HG03378 (cell line): ENCODE results near the gene DLD.
"Not testable (repeated sequence)": the region's sequence is repeated elsewhere in the genome, so short reads cannot be mapped to it uniquely, and the experiment has no call there.

Source experiments
- ATAC-seq: cut with Tn5 transposase; IDR thresholded peaks from one replicate; pipeline ENCODE4 v1.9.1; 2021; ENCODE audit warnings: mild to moderate bottlenecking, moderate library complexity; ENCODE audit not compliant: unreplicated experiment

DLD gene

DNA sequence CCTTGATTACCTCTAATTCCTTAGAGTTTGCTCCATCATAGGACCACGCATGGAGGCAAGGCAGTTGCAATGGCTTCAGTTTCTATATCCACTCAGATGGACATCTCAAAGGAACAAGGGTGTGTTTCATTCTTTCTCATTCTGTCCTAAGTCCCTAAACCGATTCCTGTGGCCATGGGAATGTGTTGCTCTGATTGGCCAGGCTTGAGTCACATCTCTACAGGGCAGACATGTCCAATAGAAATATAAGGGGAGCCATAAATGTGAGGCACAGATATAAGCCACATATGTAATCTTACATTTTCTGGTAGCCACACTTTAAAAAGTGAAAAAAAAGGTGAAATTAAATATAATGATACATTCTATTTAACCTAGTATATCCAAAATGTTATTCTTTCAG is 16.9 kb upstream of the DLD start:
- no peak for ATAC-seq

DNA sequence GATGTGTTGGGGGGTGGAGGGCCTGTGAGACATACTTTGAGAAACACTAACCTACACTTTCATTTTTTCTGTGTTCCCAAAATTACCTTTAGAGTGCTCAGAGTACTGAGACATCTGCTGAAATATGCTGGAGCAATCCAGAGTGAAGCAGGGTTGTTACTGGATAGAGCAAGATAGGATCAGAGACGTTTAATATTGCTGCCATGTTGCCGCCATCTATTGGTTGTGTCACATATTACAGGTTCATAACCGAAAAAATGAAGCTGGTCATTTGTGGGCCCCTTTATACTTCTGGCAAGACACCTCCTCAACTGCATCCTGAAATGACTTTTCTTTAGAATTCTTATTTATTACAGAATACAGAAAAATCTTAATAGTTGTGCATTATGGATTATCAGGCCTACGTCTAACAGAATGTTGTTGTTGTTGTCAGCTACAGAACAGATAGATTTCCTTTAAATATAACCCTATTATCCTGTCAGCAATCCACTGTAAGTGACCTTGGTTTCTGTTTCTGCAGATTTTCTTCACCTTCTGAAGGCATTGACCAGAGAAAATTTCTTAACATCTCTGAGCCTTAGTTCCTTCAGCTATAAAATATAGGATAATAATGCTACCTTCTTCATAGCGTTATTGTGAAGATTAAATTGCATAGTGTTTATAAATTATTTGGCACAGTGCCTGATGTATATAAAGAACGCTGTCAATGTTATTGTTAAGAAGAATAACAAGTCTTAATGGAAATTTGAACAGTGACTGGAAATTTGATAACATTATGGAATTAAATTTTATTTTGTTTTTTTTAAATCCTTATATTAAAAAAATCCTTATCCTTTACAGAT is 16.2 kb upstream of the DLD start:
- ATAC-seq, result peak; percentile 79

DNA sequence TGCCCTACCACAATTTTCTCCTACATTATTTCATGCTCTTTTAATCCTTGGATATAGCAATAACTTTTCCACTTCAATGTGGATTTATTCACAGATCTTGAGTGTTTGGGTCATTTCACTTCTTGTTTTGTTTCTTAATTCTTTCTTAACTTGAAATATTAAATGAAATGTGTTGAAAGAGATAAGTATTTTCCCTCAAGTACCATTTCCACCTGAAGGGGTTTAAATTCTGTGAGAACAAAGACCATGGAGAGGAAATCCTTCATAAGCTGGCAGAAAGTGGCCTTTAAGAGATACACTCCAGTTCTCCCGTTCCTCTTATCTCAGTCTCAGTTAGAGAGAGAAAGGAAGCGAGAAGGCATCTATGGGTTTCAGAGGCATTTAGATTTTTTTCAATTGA is 14.1 kb upstream of the DLD start:
- no peak for ATAC-seq

DNA sequence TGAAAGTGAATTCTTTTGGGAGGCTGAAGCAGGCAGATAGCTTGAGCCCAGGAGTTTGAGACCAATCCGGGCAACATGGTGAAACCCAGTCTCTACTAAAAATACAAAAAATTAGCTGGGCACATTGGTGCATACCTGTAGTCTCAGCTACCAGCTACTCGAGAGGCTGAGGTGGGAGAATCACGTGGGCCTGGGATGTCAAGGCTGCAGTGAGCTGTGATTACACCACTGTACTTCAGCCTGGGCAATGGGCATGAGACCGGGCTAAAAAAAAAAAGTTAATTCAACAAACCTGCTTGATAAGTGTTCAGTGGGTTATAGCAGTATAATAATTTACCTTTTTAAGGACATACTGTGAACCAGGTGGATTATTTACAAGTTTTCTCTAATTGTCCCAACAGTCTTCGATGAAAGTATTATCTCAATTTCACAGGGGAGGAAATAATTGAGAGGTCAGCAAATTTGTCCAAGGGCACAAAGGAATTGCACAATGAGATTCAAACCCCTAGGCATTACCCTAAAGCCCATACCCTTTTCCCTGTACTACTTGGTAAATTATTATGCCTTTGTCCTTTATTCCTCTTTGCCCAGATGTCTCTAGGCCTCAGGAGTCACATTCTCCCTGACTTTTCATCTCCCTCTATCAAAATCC is 13.1 kb upstream of the DLD start:
- ATAC-seq, result no peak

DNA sequence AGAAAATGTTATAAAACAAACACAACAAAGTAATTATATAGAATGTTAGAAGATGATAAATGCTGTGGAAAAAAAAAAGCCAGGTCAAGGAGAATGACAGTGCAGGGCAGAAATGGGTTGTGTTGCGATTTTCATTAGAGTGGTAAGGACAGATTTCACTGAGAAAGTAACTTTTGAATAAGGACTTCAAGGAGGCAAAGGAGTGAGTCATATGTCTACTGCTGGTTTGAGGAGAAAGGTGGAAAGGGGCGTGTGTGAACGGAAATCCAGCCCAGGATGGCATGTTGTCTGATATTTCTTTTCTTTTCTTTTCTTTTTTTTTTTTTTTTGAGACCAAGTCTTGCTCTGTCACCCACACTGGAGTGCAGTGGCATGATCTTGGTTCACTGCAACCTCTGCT is 12.3 kb upstream of the DLD start:
- ATAC-seq, result no peak

DNA sequence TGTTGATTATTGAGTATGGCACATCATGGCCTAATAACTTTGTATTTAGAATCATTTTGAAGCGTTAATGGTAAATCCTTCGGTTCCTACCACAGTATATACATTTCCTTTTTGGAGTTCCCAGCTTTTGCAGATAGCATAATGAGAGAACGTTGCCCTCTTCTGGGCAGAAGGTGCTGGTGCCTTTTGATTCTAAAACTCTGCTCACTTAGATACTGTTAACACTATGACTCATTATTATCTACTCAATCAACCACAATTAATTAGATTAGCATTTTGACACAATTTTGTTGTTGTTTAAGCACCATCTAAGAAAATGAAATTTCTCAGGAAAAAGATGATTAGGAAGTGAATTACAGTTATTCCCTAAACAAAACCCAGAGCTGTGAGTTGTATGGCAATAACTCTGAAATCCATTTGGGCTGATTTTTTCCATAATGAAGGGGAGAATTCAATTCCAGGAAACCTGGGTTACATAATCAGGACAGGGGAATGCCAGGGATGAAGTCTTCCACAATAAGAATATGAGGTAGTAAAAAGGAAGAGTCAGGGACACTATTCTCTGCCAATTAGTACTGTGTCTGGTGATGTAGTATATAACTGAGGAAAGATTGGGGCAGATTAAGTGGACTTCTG is 11.5 kb upstream of the DLD start:
- peak; percentile 79 for ATAC-seq

DNA sequence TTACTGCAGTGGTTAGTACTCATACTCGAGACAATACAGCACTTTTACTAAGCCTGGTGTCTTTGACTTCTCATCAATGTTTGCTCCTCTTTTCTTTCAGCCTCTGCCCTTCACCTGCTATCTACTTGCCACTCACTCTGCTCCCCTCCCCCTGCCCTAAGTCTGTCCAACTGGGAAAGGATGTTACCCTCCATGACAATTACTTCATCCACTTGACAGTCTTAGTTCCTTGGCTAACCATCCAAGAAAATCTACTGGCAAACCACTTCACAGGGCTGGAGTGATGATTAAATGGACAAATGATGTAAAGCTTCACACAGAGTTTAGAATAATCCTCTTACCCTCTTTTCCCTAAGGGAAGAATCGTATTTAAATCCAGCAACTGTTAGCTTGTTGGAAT is 8.2 kb upstream of the DLD start:
- ATAC-seq, result no peak

DNA sequence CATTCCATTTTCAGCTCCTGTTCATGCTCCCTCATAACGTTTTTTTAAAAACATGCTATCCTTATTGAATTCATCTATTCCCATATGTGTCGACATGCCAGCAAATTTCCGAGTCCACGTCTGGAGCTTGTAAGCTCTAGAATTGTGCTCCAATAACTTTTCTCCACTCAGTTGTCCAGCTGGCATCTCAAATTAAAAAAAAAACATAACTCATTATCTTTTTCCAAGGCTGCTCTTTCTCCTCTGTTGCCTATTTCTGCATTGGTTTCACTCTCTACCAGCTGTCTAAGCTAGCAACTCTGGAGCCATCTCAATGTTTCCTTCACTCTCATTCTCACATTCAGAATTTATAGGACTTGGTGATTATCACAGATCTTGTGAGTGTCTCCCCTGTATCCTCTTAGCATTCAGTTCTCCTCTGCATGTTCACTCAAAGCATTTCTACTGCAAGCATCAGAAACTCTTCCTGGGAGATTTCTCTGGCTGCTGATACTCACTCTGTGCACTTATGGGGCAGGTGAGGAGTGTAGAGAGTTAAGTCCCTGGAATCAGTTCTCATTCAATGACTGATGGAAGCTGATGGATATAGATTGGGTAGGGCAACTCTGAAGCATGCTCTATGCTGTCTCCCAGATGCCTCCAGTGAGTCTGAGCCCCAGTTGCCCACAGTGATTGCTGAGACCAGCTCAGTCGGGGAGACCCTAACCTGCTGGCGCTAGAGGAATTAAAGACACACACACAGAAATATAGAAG is 6.7 kb upstream of the DLD start:
- no peak for ATAC-seq

DNA sequence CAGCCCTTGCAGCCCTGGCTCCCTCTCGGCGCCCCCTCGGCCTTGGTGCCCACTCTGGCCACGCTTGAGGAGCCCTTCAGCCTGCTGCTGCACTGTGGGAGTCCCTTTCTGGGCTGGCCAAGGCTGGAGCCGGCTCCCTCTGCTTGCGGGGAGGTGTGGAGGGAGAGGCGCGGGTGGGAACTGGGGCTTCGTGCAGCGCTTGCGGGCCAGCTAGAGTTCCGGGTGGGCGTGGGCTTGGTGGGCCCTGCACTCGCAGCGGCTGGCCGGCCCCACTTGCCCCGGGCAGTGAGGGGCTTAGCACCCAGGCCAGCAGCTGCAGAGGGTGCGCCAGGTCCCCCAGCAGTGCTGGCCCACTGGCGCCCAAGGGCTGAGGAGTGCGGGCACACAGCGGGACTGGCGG is 3.2 kb upstream of the DLD start:
- ATAC-seq, result not testable (repeated sequence)

DNA sequence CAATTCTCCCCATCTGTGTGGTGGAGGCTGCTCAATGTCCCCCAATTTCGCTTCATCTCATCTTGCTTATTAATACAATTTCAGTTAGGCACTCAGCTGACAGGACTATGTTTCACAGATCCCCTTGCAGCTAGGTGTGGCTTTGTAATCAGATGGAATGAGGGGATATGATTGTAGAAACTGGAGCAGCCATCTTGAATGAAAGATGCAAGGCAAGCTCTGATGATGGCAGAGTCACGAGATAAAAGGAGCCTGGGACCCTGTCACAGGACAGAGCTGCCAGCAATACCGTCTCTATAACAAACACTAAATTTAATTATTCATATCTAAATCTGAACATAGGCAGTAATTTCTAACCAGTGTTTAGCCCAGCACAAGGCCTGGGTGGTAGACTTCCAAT is 991 bp upstream of the DLD start:
- ATAC-seq, result no peak

DNA sequence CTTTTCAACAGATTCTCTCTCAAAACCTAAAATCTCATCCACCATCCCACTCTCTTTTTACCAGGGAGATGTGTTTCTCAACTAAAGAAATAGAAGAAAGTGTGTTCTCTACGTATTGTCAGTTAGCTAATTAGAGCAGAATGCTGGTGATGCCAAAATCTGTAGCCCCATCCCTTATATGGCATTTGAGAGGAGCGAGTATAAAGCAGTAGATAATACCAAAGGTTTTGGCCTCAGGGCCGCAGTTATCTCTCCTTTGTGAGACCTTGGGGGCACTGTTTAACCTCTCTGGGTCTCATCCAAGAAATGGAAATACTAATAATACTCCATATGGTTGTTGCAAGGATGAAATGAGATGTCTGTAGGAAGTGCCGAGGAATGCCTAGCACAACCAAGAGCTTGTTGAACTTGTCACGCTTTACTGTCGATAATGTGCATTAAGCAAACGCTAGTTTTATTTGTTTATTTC is 456 bp upstream of the DLD start:
- ATAC-seq, result peak; percentile 7

DNA sequence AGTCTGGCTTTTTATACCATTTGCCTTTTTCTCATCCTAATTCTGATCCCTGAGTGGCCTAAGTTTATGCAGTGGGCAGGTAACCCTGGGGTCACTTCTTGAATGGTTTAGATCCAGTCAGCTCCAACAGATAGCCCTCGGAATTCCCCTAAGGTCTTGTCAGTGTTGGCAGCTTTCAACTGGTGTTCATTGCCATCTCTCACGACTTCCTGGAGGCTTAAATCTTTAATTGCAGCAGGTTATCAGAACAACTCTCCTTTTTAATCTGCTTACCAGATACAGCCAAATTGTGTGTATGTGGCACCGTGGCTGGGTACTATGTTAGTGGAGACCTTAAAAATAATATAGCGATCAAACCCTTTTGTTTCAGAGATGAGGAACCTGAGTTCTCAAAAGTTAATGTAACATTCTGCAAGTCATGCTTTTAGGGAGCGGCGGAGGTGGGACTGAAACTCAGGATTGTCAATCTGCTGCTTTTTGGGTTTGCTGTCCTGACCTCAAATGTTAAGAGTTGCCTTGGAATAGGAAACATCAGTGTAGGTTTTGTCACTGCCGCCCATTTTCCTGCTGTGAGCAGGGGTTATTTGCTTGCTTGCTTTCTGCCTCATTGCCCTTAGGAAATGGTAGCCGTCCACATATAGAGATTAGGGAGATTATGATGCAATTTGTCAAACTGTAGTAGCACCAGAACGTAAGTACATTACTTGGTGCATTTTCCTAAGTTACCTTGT is 818 bp downstream of the DLD start:
- peak; percentile 24 for ATAC-seq

DNA sequence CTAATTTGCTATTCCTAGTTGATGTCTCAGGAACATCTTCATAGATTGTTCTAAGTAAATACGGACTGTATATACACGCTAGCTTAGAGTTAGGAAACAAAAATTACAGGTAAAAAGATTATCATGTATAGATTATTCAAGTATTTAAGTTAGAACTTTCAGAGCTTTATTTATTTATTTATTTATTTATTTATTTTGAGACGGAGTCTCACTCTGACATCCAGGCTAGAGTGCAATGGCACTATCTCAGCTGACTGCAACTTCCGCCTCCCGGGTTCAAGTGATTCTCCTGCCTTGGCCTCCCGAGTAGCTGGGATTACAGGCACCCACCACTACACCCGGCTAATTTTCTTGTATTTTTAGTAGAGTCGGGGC is 1.4 kb downstream of the DLD start:
- ATAC-seq, result not testable (repeated sequence)

DNA sequence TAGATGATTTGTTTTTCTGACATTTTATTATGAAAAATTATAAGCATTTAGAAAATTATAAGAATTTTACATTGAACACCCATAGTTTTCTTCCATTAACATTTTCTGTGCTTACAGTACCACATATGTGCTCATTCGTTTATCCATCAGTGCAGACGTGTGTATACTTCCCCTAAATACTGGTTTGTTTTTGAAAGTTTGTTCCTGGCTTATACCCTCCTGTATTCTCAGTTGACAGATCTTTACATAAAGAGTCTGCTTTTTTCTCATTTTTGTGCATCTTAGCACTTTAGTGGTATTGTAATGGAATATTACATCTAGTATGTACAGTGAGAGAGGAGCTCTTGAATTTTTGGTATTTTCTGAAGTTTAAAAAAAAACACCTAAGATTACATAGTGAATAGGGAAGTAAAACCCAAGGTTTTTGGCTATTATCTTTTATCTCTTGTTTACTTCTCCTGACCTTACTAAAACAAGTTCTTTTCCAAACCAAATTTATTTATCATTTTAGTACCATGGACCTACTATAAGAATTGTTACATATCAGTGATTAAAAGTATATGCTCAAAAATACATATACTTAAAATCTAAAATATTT is 8.1 kb downstream of the DLD start:
- no peak for ATAC-seq

DNA sequence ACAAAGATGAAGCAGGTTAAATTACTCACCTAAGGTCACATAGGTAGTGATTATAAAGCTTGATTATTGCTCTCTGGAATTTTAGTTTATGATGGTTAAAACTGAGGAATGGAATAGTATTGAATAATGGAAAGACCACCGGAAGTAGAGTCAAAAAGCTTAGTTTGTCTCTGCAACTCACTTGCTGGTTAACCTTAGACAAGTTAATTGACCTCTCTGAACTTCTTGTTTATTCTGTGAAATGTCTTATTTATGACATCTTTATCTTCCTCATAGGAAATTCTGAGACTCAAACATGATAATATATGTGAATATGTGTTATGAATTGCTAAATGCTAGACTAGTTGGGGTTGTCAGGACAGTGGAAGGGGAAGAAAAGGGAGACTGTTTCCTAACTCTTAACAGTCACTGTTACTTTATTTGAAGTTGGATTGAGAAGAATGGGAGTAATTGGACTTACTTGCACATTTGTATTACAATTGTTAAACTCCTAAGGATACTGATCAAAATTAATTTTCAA is 9.6 kb downstream of the DLD start:
- no peak for ATAC-seq

DNA sequence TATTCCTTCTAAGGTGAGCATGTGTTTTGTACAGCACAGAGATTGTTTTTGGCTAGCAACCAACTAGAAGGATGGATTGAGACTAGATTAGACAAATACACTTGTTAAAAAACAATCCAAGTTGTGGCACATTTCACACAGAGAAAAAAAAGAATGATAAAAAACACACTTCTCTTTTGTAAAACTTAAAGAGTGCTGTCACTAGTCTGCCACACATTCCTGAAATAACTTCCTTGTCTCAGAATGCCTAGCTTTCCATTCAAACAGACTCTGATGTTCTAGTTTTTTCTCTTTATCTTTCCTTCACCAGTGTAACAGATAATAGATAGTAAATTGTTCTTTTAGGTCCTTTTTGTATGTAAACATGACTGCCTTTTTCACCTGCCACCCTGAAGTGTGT is 11.4 kb downstream of the DLD start:
- ATAC-seq, result no peak

DNA sequence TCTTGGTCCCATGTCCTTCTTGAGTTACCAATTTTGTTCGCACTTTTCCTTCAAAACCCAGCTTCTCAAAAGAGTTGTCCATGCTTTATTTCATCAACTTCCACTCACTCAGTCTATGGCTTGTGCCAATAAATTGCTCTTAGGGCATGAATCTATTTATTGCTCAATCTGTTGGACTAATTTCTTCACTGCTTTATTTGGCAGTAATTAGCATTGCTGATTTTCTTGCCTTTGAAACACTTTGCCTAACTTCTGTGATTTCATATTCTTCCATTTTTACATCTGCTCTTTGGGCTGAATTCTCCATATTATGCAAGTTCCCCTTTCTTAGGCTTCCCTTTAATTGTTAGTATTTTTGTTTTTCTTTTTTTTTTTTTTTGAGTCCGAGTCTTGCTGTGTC is 16.8 kb downstream of the DLD start:
- ATAC-seq, result no peak

DNA sequence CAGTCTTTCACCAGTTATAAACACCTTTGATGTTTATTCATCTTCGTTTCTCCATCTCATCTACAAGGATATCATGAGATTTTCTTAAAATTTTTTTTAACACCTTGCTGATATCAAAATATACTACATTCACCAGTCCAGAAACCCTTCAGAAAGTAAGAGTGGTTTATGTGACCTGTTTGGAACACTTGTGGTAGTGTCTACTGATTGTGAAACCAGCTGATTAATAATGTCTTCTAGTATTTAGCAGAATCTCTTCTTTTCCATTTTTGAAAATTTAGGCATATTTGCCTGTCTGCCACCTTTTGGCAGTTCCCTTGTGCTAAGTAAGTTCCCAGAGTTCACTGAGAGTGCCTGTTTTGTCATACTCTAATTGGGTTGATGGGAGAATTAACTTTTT is 18.5 kb downstream of the DLD start:
- ATAC-seq, result no peak

DNA sequence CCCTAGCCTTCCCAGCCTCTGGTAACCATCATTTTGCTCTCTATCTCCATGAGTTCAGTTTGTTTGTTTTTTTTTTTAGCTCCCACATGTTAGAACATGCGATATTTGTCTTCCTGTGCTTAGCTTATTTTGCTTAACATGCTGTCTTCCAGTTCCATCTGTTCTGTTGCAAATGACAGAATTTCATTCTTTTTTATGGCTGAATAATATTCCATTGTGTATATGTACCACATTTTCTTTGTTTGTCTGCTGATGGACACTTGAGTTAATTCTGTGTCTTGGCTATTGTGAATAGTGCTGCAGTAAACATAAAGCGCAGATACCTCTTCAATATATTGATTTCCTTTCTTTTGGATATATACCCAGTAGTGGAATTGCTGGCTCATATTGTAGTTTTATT is 21.0 kb downstream of the DLD start:
- no peak for ATAC-seq

DNA sequence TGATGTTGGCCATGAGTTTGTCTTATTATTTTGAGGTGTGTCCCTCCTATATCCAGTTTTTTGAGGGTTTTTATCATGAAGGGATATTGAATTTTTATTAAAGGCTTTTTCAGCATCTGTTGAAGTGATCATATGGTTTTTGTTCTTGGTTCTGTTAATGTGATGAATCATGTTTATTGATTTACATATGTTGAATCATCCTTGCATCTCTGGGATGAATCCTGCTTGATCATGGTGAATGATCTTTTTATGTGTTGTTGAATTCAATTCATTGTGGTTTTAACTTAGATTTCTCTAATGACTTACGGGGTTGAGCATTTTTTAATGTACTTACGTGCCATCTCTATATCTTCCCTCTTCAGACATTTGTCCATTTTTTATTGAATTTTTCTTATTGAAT is 22.9 kb downstream of the DLD start:
- no peak for ATAC-seq
